Renal pelvis (tissue), 4 donors: ENCODE data around the gene LCAT. TPM values are rescaled to one million over a fixed set of nuclear protein-coding genes. Genes with fewer than 3 reads are reported as not detected.
"Not testable (repeated sequence)": the region's sequence is repeated elsewhere in the genome, so short reads cannot be mapped to it uniquely, and the experiment has no call there.

ENCODE experiments used
- DNase-seq: peaks from one replicate; pipeline ENCODE4 v3.0.0-alpha.2; 2013
- polyA plus RNA-seq, 3 donors: library from polyadenylated mRNA; unstranded; fragments of 120-200 nt; gene quantifications; one replicate each; pipeline ENCODE4 v1.2.1, GENCODE V29; 2013; ENCODE audit not compliant: insufficient read length in 3 of 3

The LCAT gene
- polyA plus RNA-seq, 3 donors = 18.0 to 27.4 (median 26.8) TPM

DNA sequence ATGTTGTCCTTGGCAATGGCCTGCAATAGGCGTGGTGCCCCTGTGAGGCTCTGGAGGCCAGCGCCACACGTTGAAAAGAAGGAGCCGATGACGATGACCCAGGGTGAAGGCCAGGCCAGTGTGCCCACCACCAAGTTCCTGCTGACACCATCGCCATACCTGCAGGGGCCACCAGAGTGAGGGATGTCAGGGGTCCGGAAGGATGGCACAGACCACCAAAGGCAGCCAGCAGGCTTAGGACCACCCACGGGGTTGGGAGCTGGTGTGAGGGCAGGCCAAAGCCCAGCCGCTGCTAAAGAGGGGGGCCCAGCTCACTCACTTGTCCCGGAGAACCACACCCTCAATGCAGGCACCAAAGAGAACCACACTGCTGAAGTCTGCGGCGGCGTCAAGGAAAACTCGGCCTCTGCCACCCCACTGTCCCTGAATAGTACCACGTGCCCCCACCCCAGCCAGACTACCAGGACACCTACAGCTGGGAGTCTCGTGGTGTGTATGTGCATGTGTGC is 6.5 kb upstream of the LCAT start:
- DNase-seq = no peak

DNA sequence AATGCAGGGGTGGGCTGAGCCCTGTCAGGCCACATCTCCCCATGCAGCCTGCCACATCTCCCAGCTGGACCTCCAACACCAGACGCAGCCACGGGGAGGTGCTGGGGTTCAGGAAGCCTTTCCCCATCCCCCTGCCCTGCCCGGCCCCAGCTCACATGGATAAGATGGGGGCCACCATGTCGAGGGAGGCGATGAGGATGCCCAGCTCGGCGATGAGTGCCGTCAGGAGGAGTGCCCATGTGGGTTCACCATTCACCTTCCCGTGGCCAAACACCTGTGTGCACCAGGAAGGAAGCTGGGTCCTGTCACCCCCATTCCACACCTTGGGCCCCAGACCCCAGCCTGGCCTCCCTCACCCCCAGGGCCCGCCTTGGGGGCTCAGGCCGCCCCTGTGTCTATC is 5.7 kb upstream of the LCAT start:
- DNase-seq = no peak

DNA sequence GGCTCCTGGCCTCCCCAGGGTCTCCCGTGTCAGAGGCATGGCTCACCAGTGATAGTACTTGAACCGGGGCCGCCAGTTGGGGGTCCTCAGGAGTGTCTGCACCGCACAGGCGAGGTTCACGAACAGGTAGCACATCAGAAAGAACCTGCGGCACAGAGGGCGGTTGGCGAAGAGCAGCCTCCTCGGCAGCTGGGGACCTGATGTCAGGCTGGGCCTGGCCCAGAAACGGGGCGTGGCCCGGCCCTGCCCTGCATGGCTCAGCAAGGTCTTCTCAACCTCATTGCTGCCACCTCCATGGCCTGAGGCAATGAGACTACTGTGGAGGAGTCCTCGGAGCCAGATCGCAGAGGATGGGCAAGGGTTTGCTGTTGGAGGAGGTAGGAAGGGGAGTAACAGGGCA is 4.1 kb upstream of the LCAT start:
- no peak for DNase-seq

DNA sequence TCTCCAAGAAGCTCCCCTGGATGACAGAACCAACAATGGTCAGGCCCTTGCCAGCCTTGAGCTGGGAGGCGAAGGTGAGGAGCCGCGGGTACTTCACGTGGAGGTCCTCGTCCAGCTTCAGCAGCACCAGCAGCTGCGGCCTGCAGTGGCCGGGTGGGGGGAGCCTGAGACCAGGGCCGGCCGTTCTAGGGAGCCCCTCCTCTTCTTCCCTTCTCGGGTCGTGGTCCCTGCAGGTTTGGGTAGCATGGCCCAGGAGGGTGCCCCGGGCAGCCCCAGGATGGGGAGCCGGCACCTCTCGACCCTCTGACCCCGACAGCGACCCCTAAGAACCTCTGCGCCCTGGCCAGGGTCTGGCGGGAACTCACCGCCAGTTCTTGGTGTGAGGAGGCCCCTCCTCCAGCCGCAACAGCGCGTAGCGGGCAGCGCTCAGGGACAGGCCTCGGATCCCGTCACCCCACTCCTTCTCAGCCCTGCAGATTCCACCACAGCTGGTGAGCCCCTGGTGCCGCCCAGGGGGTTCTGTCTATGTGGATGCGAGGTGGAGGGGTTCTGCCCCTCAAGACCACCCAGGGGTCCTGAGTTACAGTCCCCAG is 3.1 kb upstream of the LCAT start:
- DNase-seq = no peak

DNA sequence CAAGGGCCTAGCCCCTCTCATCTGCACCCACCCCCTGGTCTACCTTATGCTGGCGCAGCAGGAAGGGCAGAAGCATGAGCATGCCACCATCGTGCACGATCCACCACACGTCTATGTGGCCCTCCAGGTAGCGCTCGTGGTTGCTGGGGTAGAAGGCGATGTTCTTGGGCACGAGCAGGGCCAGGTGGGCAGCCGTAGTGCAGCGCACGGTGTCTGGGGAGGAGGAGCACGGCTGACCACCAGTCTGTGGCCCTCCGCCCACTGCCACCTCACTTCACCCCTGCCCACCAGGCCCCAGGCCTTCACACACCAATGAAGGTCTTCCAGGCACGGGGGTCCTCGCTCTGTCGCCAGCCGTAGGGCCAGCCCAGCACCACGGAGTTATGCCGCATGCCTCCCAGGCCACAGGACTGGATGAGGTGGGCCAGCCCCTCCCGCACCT is 2.2 kb upstream of the LCAT start:
- DNase-seq = no peak

DNA sequence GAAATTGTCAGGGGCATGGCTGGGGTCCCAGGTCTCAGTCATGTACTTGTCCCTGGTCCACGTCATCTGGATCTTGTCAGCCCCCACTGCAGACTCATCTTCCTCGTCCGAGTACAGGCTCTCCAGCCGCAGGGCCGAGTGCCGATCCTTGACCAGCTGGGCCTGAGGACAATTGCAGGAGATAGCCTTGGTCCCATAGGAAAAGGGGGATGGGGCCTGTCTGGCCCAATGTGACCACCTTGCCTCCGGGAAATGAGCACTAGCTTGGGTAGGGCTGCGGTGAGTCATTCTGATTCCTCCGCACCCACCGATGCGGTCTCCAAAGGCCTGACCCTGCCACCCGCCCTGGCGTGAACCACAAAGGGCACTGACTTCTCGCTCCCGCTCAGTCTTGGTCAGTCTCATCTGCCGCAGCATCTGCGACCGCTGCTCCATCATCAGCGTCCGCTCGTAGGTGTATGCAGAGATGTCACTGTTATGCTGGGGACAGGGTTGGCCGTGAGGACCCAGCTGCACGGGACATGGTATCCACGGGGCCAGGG is 1.5 kb upstream of the LCAT start:
- no peak for DNase-seq

DNA sequence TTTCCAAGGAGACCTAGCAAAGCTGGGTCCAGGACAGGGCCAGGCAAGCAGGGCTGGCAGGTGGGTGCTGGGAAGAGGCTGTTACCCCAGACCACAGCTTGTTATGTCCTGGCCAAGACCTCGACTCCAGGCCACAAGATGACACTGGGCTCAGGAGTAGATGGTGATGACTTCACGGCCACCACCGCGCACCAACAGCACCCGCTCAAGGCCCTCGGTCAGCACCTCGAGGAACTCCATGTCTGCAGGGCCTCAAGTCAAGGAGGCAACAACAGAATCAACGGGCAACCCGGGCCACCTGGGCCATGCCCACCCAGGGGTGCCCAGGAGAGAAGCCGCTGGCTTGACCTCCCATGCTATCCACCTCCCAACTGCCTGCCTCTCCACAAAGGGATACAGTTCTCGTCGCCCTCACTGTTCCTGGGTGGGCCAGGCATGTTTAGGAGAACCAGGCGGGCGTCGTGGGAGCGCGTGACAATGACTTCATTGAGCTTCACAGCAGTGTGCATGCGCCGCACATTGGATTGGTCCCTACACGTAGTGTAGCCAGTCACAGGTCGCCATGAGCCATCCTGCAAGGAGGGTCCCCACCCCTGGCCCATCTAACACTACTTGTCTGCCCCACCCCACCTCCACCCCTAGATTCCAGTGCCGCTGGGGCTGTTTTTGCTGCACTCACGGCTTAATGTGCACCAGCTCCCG is 921 bp upstream of the LCAT start:
- DNase-seq = no peak

DNA sequence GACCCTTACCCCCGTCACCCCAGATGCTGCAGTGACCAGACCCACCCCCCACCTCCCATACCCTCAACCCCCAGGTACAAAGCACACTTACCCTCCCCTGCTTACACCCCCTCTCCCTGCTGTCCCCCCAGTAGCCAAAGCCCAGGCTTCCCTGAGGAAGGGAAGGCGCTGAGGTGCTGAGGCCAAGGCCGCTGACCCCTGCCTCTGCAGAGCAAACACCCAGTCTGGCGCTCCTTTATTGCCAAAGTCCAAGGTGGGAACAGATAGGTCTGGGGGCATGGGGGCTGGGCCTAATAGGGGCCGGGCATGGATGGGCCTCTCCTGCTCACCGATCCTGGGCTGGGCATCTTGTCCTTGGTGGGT is 683 bp downstream of the LCAT start:
- no peak for DNase-seq

DNA sequence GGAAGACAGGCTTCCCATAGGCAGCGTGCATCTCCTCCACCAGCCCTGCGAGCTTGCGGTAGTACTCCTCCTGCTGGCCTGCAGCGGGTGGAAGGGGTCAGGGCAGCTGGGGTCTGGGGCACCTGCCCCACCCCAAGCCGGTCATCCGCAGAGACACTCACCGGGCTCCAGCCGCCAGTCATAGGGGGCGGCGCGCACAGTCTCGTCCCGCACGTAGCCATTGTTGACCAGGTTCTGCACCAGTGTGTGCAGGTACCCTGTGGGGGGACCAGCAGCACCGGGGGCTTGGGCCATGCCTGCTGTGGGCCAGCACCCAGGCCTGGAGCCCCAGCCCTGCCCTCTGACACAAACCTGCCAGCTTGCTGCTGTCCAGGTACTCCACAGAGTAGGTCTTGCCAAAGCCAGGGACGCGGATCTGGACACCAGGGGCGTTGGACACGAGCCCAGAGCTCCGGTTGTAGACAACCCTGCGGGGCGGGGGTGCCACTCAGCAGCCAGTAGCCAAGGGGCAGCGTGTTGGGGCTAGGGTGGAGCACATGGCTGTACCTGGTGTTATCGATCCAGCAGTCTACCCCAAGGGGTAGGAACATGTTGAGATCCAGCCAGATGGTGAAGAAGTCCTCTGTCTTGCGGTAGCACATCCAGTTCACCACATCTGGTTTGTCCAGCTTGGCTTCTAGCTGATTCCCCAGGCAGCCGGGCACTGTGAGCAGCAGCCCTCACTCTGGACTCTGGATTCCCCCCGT is 1.2 kb downstream of the LCAT start:
- no peak for DNase-seq

DNA sequence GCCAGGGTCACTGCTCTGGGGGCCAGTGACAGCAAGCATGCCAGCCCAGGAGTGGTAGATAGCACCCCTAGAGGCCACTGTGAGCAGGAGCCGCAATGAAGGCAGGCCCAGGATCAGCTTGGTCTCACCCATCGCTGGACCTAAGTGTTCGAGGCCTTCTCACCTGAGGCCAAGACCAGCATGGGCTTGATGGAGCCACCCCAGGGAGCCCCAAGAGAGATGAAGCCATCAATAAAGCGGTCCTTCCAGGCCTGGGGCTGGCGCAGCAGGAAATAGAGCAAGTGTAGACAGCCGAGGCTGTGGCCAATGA is 1.8 kb downstream of the LCAT start:
- DNase-seq = no peak

DNA sequence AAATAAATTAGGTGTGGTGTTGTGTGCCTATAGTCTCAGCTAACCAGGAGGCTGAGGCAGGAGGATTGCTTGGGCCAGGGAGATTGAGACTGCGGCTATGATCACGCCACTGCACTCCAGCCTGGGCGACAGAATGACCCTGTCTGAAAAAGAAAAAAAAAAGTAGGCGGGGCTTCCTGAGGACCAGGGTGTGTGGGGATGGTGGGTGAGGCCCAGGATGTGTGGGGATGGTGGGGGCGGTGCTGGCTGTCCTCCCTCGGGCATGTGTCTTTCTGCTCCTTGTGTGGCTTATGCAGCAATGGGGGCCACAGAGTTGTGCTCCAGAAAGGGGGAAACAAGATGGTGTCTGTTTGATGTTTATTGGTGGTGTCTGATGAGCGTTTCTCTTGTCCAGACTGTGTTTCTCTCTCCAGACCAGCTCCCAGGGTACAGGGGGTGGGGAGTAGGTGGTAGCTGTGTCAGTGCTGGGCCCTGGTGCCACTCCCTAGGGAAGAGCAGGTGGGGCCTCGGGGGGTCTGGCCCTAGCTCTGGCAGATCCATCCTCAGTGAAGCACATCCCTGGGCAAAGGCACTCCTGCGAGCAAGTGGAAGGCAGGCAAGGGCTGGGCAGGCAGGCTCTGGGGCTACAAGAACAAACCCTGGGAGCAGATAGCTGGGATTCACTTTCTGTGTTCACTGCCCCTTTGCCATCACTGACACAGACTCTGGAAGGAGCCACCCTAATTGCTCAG is 2.3 kb downstream of the LCAT start:
- no peak for DNase-seq

DNA sequence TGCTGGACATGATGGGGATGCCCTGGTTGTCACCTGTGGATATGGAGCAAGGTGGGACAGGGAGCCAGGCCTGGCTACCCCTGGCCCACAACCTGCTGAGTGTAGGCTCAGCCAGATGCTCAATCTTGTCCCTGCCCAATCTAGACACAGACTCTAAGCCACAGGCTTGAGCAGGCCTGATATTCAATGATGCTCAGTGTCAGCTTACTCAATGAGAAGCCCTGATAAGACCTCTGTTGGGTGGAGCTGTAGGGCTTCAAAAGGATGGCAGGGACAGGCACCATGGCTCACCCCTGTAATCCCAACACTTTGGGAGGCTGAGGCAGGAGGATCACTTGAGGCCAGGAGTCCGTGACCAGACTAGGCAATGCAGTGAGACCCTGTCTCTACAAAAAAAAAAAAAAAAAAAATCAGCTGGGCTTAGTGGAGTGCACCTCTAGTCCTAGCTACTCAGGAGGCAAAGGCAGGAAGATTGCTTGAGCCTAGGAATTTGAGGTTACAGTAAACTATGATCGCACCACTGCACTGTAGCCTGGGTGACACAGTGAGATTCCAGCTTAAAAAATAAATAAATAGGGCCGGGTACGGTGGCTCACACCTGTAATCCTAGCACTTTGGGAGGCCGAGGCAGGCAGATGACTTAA is 3.4 kb downstream of the LCAT start:
- no peak for DNase-seq

DNA sequence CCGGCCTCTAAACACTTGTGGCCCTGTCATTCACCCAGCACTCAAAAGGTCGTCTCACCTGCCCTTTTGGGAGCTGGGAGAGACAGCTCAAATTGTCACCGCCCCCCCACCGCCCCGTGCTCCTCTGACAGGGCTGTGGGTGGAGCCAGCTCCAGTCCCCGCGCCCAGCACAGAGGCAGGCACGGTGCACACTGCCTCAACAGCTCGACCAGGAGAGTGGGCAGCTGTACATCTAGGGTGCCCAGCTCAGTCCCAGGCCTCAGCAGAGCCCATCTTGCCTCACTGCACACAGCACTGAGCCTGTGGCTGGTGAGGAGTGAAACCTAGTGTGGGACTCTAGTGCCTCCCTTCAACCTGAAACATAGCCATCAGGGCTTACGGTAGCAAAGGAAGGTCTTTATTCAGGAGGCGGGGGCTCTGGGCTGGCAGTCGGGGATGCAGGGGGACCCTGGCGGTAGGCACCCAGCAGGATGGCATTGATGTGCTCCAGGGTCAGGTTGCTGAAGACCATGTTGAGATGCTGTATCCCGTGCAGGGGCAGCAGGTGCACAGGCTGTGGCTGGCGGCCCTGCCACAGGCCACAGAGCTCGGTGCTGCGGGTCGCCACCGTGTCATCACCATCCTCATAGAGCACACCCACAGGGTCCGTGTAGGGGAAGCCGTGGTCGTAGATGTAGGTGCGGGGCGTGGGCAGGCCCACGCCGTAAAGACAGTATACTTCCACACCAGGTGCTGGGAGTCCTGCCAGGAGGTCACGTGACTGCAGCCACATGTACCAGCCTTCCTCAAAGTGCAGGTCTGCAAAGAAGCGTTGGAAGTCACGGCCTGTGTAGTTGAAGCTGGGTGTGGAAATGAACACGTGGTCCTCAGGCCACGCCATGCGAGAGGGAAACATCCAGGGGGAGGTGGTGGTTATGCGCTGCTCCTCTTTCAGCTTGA is 4.1 kb downstream of the LCAT start:
- no peak for DNase-seq

DNA sequence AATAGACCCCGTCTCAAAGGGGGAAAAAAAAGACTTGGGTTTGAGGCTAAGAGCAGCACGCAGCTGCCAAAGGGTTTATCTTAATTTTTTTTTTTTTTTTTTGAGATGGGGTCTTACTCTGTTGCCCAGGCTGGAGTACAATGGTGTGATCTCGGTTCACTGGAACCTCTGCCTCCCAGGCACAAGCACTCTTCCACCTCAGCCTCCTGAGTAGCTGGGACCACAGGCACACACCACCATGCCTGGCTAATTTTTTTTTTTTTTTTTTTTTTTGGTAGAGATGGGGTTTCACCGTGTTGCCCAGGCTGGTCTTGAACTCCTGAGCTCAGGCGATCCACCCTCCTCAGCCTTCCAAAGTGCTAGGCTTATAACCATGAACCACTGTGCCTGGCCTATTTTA is 6.2 kb downstream of the LCAT start:
- not testable (repeated sequence) for DNase-seq

DNA sequence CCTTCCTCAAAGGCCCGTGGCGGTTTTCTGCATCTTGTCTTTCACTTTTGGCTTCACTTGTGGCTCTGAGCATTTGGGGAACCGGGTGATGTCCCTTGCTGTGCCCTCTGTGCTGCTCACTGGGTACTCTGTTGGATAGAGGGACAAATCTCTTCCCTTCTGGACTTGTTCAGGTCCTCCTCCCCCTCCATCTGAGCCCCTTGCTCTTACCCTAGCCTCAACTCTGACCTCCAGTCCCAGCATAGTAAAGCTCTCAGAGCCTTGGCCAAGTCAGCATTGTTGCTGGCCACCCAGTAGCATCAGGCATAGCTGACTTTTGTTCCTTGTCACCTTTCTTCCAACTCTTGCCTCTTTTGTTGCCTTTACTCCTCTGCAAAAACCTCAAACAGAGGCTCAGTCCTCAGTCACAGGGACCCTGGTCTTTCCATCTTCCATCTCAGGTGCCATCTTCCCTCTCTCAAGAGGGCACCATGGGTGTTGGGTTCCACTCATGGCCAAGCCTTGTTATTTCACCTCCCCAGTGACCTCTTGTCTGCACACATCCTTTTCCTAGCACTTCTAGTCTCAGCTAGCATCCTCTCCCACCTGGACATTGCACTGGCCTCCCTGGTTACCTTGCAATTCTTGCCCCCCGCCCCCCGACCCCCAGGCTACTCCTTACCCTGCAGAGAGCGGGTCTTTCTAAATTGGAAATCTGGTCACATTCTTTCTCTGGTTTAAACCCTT is 6.9 kb downstream of the LCAT start:
- DNase-seq = peak; percentile 43

DNA sequence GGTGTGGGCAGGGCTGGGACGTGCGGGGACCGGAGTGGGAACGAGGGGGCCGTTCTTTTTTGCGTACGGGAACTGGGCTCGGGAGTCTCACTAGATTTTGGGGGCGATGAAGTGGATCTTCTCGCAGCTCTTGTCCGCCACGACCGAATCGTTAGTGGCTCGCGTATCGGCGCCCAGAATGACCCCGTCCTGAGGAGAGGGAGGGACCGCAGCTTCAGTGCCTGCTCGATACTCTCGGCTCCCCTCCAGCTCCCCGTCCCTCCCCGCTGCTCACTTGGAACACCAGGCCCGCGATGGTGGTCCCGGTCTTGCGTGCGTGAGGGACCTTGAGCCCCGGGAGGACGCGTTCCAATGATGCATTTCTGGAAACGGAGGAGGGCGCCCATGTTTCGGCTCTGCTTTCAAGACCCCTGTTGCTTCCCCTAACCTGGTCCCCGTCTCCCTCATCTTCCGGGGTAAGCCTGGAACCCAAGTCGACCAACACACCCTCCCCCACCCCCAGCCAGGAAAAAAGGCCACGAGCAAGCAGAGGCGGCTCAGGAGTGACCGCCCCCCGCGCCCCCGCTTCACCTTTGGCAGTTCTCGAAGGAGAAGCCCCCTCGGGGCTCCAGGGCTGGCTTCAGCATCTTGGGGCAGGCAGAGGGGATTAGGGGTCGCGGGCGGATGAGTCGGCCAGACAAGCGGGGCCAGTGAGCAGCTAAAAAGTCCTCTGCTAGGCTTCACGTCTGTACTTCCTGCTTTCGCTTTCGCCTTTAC is 7.6 kb downstream of the LCAT start, which contains the start of gene PSMB10:
Gene PSMB10 (minus strand): TSS at position 727 of the 756 bp plus-strand sequence. CDS start 101 bp downstream, at position 626.
- DNase-seq = peak; percentile 35

DNA sequence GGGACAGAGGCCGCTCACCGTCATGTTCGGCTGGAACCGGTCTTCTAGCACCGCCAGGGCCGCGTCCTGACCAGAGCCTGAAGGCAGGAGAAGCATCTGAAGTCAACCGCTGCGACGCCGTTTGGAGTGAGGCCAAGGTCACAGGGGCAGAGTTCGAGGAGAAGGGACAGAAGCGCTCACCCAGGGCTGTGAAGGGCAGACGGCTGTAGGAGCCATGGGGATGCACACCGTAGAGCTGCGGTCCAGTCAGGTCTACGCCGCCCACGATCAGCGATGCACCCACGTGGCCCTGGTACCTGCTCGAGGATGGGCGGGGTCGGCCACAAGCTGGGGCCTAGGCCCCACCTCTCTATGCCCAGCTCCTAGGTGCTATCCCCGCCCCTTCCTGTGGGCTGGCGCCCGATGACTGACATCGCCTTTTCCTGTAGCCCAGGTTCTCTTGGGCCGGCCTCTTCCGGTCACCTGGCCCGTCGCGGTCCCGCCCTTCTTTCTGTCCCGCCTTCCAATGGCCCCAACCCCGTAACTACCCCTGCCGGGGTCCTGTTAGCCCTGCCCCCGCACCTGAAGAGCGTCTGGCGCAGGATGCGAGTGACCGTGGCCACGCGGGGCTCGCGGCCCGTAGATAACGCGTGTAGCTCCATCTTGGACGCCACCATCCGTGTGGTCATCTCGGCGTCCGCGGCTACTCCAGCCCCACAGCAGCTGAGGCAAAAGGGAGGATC is 8.4 kb downstream of the LCAT start:
- peak; percentile 96 for DNase-seq

DNA sequence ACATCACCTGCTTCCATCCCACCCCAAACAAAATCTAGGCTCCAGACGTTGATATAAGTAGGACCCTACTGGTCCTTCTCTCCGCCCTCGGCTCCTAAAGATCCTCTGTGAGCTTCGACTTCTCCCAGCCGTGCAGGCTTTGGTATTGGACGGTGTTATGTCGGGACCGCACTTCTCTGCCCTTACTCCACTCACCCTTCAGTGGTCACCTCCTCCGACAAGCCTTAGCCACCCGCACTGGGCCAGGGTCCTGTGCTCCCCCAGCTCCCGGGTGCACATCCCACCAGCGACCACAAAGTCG is 8.9 kb downstream of the LCAT start:
- no peak for DNase-seq
